Esophagus squamous epithelium (tissue), 5 donors: ENCODE data around the gene CCDC69. TPM values are rescaled to one million over a fixed set of nuclear protein-coding genes. Genes with fewer than 3 reads are reported as not detected.

Source experiments
- DNase-seq: peaks from one replicate; lab custom pipeline; 2025; lab: John Stamatoyannopoulos, UW
- H3K27ac ChIP-seq, 4 donors: fragments of 200-600 bp; sonication (generic); one replicate each; pipeline ENCODE4 v1.5.1; 2016 to 2019; ENCODE audit warnings: mild to moderate bottlenecking in 1 of 4
- H3K27me3 ChIP-seq, 4 donors: fragments of 200-600 bp; sonication (generic); 1 replicate in 3 of 4; 2 replicates in 1 of 4; pipeline versions ENCODE4 v1.5.1 to v1.6.0; 2017 to 2021; ENCODE audit warnings: antibody characterized with exemption in 1 of 4
- H3K36me3 ChIP-seq, 3 donors: fragments of 200-600 bp; sonication (generic); one replicate each; pipeline ENCODE4 v1.5.1; 2016 to 2019
- H3K4me1 ChIP-seq, 3 donors: fragments of 200-600 bp; sonication (generic); one replicate each; pipeline ENCODE4 v1.5.1; 2017 to 2019
- H3K4me3 ChIP-seq, 4 donors: fragments of 200-600 bp; sonication (generic); 1 replicate in 3 of 4; 2 replicates in 1 of 4; pipeline ENCODE4 v1.5.1; 2016 to 2019; ENCODE audit warnings: mild to moderate bottlenecking in 2 of 4, moderate library complexity in 1 of 4
- H3K9me3 ChIP-seq, 3 donors: fragments of 200-600 bp; sonication (generic); one replicate each; pipeline ENCODE4 v1.5.1; 2016 to 2019
- POLR2A ChIP-seq, 4 donors: fragments of 450-650 bp; IDR thresholded peaks; one replicate each; pipeline ENCODE4 v1.6.1; 2017; ENCODE audit warnings: antibody characterized with exemption in 4 of 4, mild to moderate bottlenecking in 4 of 4, moderate library complexity in 3 of 4
- WGBS, 2 donors: methylation state at CpG; one replicate each; pipeline ENCODE4 v1.1.5; 2018; 5-methylcytosine and 5-hydroxymethylcytosine counted together
- intact Hi-C: fragments of 100-400 bp; cut with DNase I; formaldehyde crosslinking; loops from one replicate; pipeline ENCODE4 v1.15.0; 2022
- total RNA-seq, 4 donors: library from RNA; depleted of rRNA; stranded (reverse); fragments of >200 nt; gene quantifications; one replicate each; pipeline ENCODE4 v1.1.0, GENCODE V29; 2016
- TF ChIP-seq, protein P1 (sequence below), 6 experiments: fragments of 450-650 bp in 4 of 6; fragments of 200-600 bp in 2 of 6; sonication (generic) in 2 of 6; IDR thresholded peaks; one replicate each; pipeline ENCODE4 v1.5.1; 2016 to 2019; ENCODE audit warnings: antibody characterized with exemption in 6 of 6, mild to moderate bottlenecking in 4 of 6, moderate library complexity in 4 of 6
- donor health status: DM: yes; HTN: yes; CAD: no.

CCDC69 gene
- total RNA-seq, 4 donors from 2014 or later = 10.9 to 87.0 (median 37.8) TPM

- peak within 1 kb of the TSS; percentile 79 to 94 (median 88) for H3K27ac ChIP-seq
- peaks cover 16 to 65% (median 24%) of the 10 kb centered on the region in 3 donors for H3K4me1 ChIP-seq
- peak within 1 kb of the TSS; percentile 49 to 85 (median 69) for H3K4me3 ChIP-seq
- 7 to 17% methylated on average over 2 to 6 of the region's 60 CpGs for WGBS, 2 donors
- H3K27me3 ChIP-seq = peaks cover 0 to 17% (median 0%) of the 10 kb centered on the region in 4 donors
- H3K9me3 ChIP-seq = no peaks in the 10 kb centered on the region
- DNase-seq = no peak
- intact Hi-C loops = loop anchor here (5.0 kb wide), 1 partner anchor 35 kb away; no protein-coding TSS in a partner anchor
- H3K36me3 ChIP-seq = no peaks in the 10 kb centered on the region
- TF ChIP-seq POLR2A (IDR thresholded peaks at IDR 0.05) = peak in 2 of 4 donors; percentile 52 to 78
- TF ChIP-seq, protein P1, sequence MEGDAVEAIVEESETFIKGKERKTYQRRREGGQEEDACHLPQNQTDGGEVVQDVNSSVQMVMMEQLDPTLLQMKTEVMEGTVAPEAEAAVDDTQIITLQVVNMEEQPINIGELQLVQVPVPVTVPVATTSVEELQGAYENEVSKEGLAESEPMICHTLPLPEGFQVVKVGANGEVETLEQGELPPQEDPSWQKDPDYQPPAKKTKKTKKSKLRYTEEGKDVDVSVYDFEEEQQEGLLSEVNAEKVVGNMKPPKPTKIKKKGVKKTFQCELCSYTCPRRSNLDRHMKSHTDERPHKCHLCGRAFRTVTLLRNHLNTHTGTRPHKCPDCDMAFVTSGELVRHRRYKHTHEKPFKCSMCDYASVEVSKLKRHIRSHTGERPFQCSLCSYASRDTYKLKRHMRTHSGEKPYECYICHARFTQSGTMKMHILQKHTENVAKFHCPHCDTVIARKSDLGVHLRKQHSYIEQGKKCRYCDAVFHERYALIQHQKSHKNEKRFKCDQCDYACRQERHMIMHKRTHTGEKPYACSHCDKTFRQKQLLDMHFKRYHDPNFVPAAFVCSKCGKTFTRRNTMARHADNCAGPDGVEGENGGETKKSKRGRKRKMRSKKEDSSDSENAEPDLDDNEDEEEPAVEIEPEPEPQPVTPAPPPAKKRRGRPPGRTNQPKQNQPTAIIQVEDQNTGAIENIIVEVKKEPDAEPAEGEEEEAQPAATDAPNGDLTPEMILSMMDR (IDR thresholded peaks at IDR 0.05) = no peak
These were observed 66.2 kb downstream of the CCDC69 start, which contains the start of gene ANXA6 for GRCh38 chr5:151157426-151158286. Gene ANXA6, minus strand, starts transcription at chr5:151157779. Its CDS starts 9,878 bp downstream, at chr5:151147901.

- Histone ChIP-seq H3K4me1 (peaks cover 16 to 70% (median 30%) of the 10 kb centered on the region in 3 donors), H3K27me3 (peaks cover 0 to 17% (median 0%) of the 10 kb centered on the region in 4 donors), H3K4me3 (peak overlapping the region; percentile 49 to 85 (median 69)), H3K9me3 (no peaks in the 10 kb centered on the region), H3K27ac (peak overlapping the region; percentile 79 to 94 (median 88)), H3K36me3 (no peaks in the 10 kb centered on the region)
- no peak for DNase-seq
- intact Hi-C loops = loop anchor here (5.0 kb wide), 1 partner anchor 34 kb away; no protein-coding TSS in a partner anchor
- 45 to 51% methylated on average over 13 to 14 of the region's 20 CpGs for WGBS, 2 donors
- no peak for TF ChIP-seq POLR2A (IDR thresholded peaks at IDR 0.05)
- TF ChIP-seq, protein P1 (IDR thresholded peaks at IDR 0.05) = no peak
These were observed 67.1 kb downstream of the CCDC69 start for GRCh38 chr5:151156507-151157420.

DNA sequence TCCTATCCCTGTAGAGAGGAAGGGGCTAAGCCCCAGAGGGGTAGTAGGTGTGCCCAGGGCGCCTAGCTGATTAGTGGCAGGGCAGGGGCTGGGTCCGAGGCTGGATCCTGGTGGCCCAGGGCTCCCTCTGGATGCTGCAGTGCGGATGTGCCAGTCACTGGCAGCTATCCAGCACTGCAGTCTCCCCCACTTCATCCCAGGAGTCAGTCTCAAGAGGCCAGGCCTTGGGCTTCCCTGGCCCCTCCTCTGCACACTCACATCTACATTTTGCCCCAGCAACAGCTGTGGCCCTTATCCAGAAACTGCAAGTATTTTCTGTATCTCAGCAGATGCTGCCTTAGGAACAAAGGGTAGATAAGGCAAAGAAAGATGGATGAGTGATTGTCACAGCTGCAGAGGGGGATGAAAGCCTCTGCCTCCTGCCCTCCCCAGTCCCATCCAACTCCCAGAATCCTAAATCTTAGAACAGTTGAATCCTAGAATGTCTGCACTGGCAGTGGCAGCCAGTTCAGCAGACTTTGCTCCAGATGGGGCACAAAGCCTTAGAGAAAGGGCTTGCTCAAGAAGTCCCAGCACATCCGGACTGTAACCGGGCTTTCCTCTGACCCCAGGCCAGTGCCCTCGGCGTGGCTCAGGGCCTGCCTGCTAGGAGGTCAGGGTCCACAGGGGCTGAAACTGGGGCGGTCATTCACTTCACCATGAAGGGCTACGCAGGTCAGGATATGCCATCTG, 68.0 kb downstream of the CCDC69 start:
- peaks cover 23 to 78% (median 38%) of the 10 kb centered on the region in 3 donors for H3K4me1 ChIP-seq
- 24 to 55% methylated on average over 2 to 5 of the region's 9 CpGs for WGBS, 2 donors
- no peaks in the 10 kb centered on the region for H3K9me3 ChIP-seq
- DNase-seq = no peak
- H3K36me3 ChIP-seq = no peaks in the 10 kb centered on the region
- TF ChIP-seq, protein P1 (IDR thresholded peaks at IDR 0.05) = no peak
- TF ChIP-seq POLR2A (IDR thresholded peaks at IDR 0.05) = no peak
- intact Hi-C loops = loop anchor here (5.0 kb wide), 1 partner anchor 34 kb away; no protein-coding TSS in a partner anchor
- peak overlapping the region; percentile 49 to 85 (median 69) for H3K4me3 ChIP-seq
- H3K27me3 ChIP-seq = peaks cover 0 to 17% (median 0%) of the 10 kb centered on the region in 4 donors
- peak overlapping the region; percentile 79 to 94 (median 88) for H3K27ac ChIP-seq

DNA sequence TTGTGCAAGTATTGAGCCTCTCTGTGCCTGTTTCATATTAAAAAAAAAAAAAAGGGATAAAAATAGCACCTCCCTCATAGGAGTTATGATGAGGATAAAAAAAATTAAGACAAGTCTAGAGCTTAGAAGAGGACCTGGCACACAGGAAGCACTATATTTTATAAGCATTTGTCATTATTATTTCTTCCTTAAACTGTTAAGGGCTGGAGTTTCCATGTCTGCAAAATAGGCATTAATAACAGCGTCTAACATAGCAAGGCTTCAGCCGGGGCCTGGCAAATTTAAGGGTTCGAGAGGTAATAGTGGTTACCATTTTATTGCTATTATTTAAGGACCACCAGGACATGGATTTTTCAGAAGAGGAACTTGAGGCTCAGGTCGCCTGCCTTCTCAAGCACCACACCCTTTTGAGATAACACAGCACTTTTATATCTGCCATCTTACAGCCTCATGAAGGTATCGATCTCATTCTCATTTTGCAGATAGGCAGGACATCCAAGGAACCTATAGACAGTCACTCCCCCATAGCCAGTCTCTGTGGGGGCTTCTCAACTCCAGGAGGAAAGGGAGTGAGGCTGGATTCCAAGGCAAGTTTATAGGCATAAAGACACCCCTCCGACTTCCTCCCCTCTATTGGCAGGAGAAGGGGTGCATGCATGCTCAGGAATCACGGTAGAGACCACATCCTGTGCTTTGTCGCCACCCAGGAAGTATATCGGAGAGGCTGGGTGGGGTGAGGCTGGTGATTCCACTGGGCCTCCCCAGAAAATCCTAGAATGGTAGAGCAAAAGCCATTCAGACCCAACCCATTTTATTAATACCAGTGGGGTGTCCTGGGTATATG, 68.7 kb downstream of the CCDC69 start:
- no peak for DNase-seq

More for the DNA sequence above, 68.7 kb downstream of the CCDC69 start:
- Histone ChIP-seq H3K9me3 (no peaks in the 10 kb centered on the region), H3K27me3 (peaks cover 0 to 17% (median 0%) of the 10 kb centered on the region in 4 donors), H3K36me3 (no peaks in the 10 kb centered on the region), H3K27ac (peak overlapping the region; percentile 79 to 94 (median 88)), H3K4me3 (peak overlapping the region in 3 of 4 donors; percentile 64 to 85 (median 74)), H3K4me1 (peaks cover 31 to 86% (median 46%) of the 10 kb centered on the region in 3 donors)
- intact Hi-C loops = loop anchor here (5.0 kb wide), 1 partner anchor 33 kb away; no protein-coding TSS in a partner anchor
- TF ChIP-seq POLR2A (IDR thresholded peaks at IDR 0.05) = no peak
- TF ChIP-seq, protein P1 (IDR thresholded peaks at IDR 0.05) = no peak
- 26 to 63% methylated on average over 6 to 9 of the region's 9 CpGs for WGBS, 2 donors
